GM13977 (cell line): ENCODE results near the gene CYP21A2.
A peak's percentile ranks its signal among the peaks of the same experiment; 100 is the strongest.

Source experiments
- DNase-seq: peaks from one replicate; pipeline ENCODE4 v3.0.0; 2012; ENCODE audit warnings: low spot score
- in situ Hi-C: fragments of 300-500 bp; cut with MboI; formaldehyde crosslinking; loops from one replicate; pipeline ENCODE4 v1.12.0; 2022; ENCODE audit warnings: low sequenced_read_pairs, low pct_unique_long_range_greater_than_20kb, mixed read lengths, inconsistent platforms; ENCODE audit not compliant: unreplicated experiment
- TF ChIP-seq, protein P1 (sequence below): IDR thresholded peaks from 2 replicates; pipeline ENCODE4 v1.5.1; 2012; ENCODE audit warnings: mild to moderate bottlenecking, control low read depth; ENCODE audit not compliant: insufficient read depth; ENCODE audit errors: extremely low read depth, missing control alignments

CYP21A2 gene

GRCh38 chr6:32086661-32087573 lies 48.7 kb downstream of the CYP21A2 start:
- DNase-seq = peak; percentile 77
- in situ Hi-C loops = no loop called here
- TF ChIP-seq, protein P1, sequence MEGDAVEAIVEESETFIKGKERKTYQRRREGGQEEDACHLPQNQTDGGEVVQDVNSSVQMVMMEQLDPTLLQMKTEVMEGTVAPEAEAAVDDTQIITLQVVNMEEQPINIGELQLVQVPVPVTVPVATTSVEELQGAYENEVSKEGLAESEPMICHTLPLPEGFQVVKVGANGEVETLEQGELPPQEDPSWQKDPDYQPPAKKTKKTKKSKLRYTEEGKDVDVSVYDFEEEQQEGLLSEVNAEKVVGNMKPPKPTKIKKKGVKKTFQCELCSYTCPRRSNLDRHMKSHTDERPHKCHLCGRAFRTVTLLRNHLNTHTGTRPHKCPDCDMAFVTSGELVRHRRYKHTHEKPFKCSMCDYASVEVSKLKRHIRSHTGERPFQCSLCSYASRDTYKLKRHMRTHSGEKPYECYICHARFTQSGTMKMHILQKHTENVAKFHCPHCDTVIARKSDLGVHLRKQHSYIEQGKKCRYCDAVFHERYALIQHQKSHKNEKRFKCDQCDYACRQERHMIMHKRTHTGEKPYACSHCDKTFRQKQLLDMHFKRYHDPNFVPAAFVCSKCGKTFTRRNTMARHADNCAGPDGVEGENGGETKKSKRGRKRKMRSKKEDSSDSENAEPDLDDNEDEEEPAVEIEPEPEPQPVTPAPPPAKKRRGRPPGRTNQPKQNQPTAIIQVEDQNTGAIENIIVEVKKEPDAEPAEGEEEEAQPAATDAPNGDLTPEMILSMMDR = no peak

DNA sequence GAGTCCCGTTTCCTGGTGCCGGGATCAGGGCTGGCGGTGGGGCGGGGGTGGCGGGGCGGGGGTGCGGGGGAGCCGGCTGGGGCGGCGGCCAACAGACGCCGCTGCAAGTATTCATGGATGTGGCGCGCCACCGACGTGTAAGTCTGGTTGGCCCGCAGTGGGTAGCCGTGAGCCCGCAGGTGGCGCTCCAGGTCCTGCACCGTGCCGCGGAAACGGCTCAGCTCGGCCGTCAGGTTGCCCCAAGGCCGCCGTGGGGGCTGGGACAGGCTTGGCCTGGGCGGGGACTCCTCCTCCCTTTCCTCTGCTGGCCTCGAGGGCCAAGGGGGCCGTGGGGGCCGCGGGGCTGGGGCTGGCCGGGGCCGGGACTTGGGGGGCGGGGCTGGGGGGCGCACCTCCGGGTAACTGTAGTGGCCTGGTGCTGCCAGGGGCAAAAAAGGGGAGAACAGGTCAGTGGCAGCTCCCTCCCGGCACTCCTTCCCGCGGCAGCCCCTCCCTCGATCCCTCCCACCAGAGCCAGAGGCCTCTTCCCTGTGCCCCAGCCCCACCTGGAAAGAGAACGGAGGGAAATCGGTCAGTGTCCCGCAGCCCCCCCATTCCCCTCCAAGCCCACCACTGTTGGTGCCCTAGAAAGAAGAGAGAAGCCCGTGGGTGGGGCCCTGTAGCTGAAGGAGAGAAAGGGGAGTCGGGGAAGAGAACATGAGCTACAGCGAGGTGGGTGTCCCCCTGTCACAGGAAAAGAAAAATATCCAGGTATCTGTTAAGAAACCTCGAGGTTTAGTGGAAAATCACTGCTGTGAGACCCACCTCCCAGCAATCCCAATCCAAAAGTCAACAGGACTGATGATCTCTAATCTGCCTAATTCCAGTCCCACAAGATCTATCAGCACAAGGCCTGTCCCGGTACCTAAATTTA lies 49.6 kb downstream of the CYP21A2 start:
- peak; percentile 85 for DNase-seq
- TF ChIP-seq, protein P1 = peak; percentile 72
- in situ Hi-C loops = no loop called here

DNA sequence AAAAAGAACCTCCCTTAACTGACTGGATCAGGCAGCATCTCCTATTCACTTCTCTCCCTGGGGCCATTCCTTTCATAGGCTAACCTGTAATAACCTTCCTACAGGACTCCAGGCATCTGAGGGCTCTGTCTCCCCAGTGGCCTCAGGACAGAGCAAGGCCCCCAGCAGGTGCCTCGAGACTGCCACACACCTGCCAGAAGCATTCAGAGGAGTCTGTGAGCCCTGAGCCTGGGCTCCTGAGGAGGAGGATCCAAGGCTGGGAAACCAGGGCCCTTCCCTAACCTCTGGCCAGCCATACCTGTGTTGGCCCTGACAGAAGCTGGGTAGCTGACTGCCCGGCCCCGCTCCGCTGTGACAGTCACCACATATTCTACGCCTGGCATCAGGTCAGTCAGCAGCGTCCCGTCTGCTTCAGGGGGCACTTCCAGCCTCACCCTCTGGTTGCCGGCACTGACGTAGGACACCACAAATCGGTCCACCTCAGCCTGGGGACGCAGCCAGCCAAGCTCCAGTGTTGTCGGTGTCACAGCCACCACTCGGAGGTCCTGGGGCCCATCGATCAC lies 50.4 kb downstream of the CYP21A2 start:
- in situ Hi-C loops = no loop called here
- TF ChIP-seq, protein P1 = no peak
- DNase-seq = no peak

DNA sequence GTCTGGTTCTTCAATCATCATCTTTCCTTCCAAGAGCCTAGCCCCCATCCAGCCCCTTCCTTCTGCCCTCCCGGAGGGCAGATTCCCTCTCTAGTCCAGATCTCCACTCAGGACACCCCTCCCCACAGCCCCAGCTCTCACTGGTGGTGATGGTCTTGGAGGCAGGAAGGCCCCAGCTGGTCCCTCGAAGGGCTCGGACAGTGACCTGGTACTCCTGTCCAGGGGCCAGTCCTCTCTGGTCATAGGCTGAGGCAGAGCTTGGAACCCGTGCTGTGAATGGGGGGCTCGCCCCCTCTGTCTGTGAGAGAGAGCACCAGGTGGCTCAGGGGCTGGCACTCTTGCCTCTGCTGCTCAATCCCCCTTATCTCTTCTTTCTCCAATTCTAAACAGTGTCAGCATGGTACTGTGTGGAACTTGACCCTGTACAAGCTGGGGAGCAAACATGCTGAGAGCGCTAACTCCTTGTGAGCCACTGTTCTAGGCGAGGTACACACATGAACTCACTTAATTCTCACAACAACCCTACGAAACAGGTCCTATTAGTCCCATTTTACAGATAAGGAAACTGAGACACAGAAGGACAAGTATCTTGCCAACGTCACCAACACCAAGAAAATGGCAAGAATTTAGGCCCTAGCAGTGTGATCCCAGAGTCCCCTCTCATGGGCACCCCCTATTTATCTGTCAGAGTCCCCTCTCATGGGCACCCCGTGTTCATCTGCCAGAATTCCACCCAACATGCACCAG lies 51.0 kb downstream of the CYP21A2 start:
- in situ Hi-C loops = no loop called here
- DNase-seq = no peak
- TF ChIP-seq, protein P1 = no peak
